Endometrial microvascular endothelial cells (primary cell): ENCODE results near the gene BICD2. TPM values are rescaled to one million over a fixed set of nuclear protein-coding genes. Genes with fewer than 3 reads are reported as not detected.

Experiments
- in situ Hi-C: cut with HindIII; loops from 2 replicates; pipeline ENCODE4 v1.10.0; 2017; ENCODE audit warnings: low sequenced_read_pairs, low pct_unique_long_range_greater_than_20kb; ENCODE audit errors: inconsistent ontology term
- total RNA-seq: library from RNA; depleted of rRNA; stranded (reverse); fragments of >200 nt; gene quantifications from one replicate; pipeline ENCODE4 v1.2.3, GENCODE V29; 2015; ENCODE audit errors: inconsistent ontology term

Gene BICD2
- total RNA-seq, 1 donor from 2014 or later: 43.1 TPM

GRCh38 chr9:92735636-92736562 lies 28.7 kb downstream of the BICD2 start:
- in situ Hi-C loops: no loop called here

- in situ Hi-C loops: no loop called here
These were observed 29.6 kb downstream of the BICD2 start for GRCh38 chr9:92734931-92735635.

- in situ Hi-C loops: no loop called here
These were observed 33.7 kb downstream of the BICD2 start for GRCh38 chr9:92730897-92731296.

- in situ Hi-C loops: no loop called here
These were observed 34.9 kb downstream of the BICD2 start for GRCh38 chr9:92729735-92730155.

GRCh38 chr9:92728831-92729734 lies 35.5 kb downstream of the BICD2 start:
- in situ Hi-C loops: no loop called here

- in situ Hi-C loops: no loop called here
These were observed 36.6 kb downstream of the BICD2 start for GRCh38 chr9:92727716-92728700.

GRCh38 chr9:92726971-92727715 lies 37.5 kb downstream of the BICD2 start:
- in situ Hi-C loops: no loop called here

GRCh38 chr9:92726348-92726747 lies 38.3 kb downstream of the BICD2 start:
- in situ Hi-C loops: no loop called here

GRCh38 chr9:92725766-92726165 lies 38.9 kb downstream of the BICD2 start:
- in situ Hi-C loops: no loop called here

GRCh38 chr9:92725266-92725545 lies 39.4 kb downstream of the BICD2 start:
- in situ Hi-C loops: no loop called here

- in situ Hi-C loops: no loop called here
These were observed 39.9 kb downstream of the BICD2 start for GRCh38 chr9:92724528-92725265.

- in situ Hi-C loops: no loop called here
These were observed 40.8 kb downstream of the BICD2 start for GRCh38 chr9:92723801-92724323.

- in situ Hi-C loops: no loop called here
These were observed 41.4 kb downstream of the BICD2 start for GRCh38 chr9:92723299-92723625.

- in situ Hi-C loops: no loop called here
These were observed 42.0 kb downstream of the BICD2 start for GRCh38 chr9:92722386-92723298.

GRCh38 chr9:92721548-92721947 lies 43.1 kb downstream of the BICD2 start:
- in situ Hi-C loops: no loop called here
